ENCODE data around the gene SMIM33. TPM values are rescaled to one million over a fixed set of nuclear protein-coding genes. Genes with fewer than 3 reads are reported as not detected.

SMIM33 gene
- total and polyA plus RNA-seq, 8 donors = 0.13 to 0.87 (median 0.46) TPM; not detected in 5

DNA sequence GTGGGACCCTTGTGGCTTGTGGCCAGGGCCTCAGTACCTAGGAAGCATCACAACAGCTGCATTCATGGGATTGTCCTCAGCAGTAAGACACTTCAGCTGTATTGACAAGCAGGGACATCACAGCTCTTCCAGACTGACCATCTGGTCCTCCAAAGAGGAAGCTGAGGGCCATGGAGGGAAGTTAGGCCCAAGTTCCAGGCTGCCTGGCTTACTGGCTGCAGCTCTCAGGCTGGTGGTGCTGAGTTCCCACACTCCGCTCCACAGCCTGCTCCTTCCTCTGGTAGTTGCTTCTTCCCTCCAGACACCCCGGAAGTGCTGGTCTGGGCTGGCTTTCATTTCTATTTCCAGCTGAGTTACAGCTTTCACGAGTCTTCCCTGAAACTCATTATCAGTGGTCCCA lies 17.5 kb downstream of the SMIM33 start:
- H3K4me3 ChIP-seq = no peak overlapping the region
- no peaks in the 10 kb centered on the region for H3K27me3 ChIP-seq
- no peaks in the 10 kb centered on the region for H3K9me3 ChIP-seq
- intact Hi-C loops (cut with DNase I; ENCODE audit: low total_unique reads) = no loop called here
- H3K27ac ChIP-seq = peak overlapping the region in 2 of 5 donors; percentile 22 to 71
- DNase-seq = no peak
- no peak for TF ChIP-seq POLR2A (IDR thresholded peaks at IDR 0.05)
- TF ChIP-seq EP300 (IDR thresholded peaks at IDR 0.05) = no peak
- TF ChIP-seq, protein P1, sequence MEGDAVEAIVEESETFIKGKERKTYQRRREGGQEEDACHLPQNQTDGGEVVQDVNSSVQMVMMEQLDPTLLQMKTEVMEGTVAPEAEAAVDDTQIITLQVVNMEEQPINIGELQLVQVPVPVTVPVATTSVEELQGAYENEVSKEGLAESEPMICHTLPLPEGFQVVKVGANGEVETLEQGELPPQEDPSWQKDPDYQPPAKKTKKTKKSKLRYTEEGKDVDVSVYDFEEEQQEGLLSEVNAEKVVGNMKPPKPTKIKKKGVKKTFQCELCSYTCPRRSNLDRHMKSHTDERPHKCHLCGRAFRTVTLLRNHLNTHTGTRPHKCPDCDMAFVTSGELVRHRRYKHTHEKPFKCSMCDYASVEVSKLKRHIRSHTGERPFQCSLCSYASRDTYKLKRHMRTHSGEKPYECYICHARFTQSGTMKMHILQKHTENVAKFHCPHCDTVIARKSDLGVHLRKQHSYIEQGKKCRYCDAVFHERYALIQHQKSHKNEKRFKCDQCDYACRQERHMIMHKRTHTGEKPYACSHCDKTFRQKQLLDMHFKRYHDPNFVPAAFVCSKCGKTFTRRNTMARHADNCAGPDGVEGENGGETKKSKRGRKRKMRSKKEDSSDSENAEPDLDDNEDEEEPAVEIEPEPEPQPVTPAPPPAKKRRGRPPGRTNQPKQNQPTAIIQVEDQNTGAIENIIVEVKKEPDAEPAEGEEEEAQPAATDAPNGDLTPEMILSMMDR (IDR thresholded peaks at IDR 0.05) = no peak
- TF ChIP-seq POLR2AphosphoS5 (IDR thresholded peaks at IDR 0.05) = no peak
- H3K36me3 ChIP-seq = no peaks in the 10 kb centered on the region
- 72 to 79% (median 74%) methylated on average over 3 of the region's 3 CpGs for WGBS, 5 donors
- H3K4me1 ChIP-seq = peaks cover 0 to 20% (median 3%) of the 10 kb centered on the region in 4 donors

DNA sequence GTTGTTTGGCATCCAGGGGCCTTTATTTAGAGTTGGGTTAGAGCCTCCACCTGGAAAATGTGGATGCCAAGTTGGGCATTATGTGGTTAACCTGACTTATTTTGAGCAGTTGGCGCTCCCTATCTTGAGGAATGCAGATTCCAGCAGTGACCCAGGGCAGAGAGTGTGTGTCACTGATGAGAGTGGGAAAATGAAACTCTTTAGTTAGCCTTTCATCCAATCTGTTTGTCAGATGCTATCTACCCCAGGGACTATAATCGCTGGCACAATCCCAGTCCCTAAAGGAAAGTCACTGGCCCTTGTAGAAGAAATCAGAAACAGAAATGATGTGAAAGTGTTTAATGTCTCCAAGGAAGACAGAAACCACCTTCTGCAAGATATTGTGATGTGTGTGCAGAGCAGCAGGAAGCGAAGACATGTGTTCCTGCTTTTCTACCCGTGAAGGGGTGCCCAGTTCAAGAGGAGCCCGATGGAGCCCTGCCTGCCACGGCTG lies 21.9 kb downstream of the SMIM33 start:
- Histone ChIP-seq H3K36me3 (no peaks in the 10 kb centered on the region), H3K27ac (no peak overlapping the region), H3K4me3 (no peak overlapping the region), H3K9me3 (no peaks in the 10 kb centered on the region), H3K4me1 (peaks cover 0 to 31% (median 3%) of the 10 kb centered on the region in 4 donors), H3K27me3 (no peaks in the 10 kb centered on the region)
- no peak for TF ChIP-seq POLR2AphosphoS5 (IDR thresholded peaks at IDR 0.05)
- intact Hi-C loops (cut with DNase I; ENCODE audit: low total_unique reads) = no loop called here
- 27 to 41% (median 35%) methylated on average over 6 of the region's 6 CpGs for WGBS, 5 donors
- DNase-seq = no peak

DNA sequence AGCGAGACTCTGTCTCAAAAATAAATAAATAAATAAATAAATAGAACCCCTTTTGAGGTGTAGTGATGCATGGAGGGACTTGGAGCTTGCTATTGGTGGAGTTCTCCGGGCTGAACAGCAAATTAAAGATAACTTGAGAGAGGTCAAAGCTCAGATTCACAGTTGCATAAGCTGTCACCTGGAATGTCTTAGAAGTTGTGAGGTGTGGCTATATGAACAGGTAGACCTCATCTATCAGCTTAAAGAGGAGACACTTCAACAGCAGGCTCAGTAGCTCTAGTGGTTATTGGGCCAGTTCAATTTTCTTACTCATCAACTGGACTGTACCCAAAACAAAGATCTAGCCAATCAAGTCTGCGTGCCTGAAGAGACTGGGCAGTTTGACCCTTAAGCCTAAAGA lies 23.5 kb downstream of the SMIM33 start:
- no peak overlapping the region for H3K4me3 ChIP-seq
- no peak for DNase-seq
- peaks cover 0 to 23% (median 3%) of the 10 kb centered on the region in 4 donors for H3K4me1 ChIP-seq
- no peaks in the 10 kb centered on the region for H3K9me3 ChIP-seq
- no peaks in the 10 kb centered on the region for H3K36me3 ChIP-seq
- TF ChIP-seq, protein P1 (IDR thresholded peaks at IDR 0.05) = no peak
- no peak for TF ChIP-seq POLR2A (IDR thresholded peaks at IDR 0.05)
- TF ChIP-seq POLR2AphosphoS5 (IDR thresholded peaks at IDR 0.05) = no peak
- TF ChIP-seq EP300 (IDR thresholded peaks at IDR 0.05) = no peak
- no peak overlapping the region for H3K27ac ChIP-seq
- whole genome bisulfite sequencing, 5 donors = 85 to 94% (median 91%) methylated on average over 3 of the region's 3 CpGs
- no peaks in the 10 kb centered on the region for H3K27me3 ChIP-seq
- intact Hi-C loops (cut with DNase I; ENCODE audit: low total_unique reads) = no loop called here

DNA sequence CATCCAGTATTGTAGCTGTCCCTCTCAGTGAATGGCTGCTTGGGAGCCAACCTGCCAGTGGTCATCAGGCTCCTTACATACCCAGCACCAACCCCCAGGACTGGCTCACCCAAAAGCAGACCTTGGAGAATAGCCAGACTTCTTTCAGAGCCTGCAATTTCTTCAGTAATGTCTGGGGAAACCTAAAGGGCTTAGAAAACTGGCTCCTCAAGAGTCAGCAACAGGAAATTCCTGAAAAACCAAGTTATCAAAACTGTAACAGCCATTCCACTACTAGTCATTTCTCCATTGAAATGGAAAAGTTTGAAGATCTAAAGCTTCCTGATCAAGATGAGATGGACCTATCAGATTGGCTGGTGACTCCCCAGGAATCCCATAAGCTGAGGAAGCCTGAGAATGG lies 24.0 kb downstream of the SMIM33 start:
- no peak overlapping the region for H3K27ac ChIP-seq
- TF ChIP-seq, protein P1 (IDR thresholded peaks at IDR 0.05) = no peak
- no peak for TF ChIP-seq EP300 (IDR thresholded peaks at IDR 0.05)
- TF ChIP-seq POLR2AphosphoS5 (IDR thresholded peaks at IDR 0.05) = no peak
- TF ChIP-seq POLR2A (IDR thresholded peaks at IDR 0.05) = no peak
- intact Hi-C loops (cut with DNase I; ENCODE audit: low total_unique reads) = no loop called here

DNA sequence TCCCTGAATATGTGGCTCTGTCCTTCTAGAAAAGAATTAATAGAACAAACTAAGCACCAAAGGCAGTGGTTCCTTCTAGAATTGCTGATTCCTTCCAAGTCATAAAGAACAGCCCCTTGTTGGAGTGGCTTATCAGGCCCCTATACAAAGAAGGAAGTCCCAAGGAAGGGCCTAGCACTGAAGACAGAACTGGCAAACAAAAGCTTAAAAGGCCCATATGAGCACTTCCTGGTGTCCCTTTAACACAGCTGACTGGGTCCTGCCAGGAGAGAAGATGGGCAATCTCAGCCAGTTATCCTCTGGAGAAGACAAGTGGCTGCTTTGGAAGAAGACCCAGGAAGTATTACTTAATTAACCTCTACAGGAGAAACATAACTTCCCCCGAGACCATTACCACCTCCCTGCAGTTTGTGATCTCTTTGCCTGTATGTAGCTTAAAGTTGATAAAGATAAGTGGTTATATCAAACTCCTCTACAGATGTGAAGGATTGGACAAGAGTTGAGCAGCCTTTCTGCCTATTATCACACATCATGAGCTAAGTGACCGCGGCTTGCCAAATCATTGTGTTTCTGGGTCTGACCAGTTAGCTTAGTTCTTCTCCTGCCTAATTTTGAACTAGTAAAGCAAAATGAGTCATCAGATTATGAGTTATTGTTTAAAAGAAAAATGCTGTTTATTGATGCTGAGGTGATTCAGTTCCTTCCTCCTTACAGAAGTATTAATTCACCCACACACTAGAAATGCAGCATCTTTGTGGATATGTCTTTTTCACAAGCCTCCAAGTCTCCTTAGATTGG lies 25.0 kb downstream of the SMIM33 start:
- intact Hi-C loops (cut with DNase I; ENCODE audit: low total_unique reads) = no loop called here
- Histone ChIP-seq H3K36me3 (no peaks in the 10 kb centered on the region), H3K27me3 (no peaks in the 10 kb centered on the region), H3K9me3 (no peaks in the 10 kb centered on the region), H3K27ac (peak overlapping the region in 2 of 5 donors; percentile 13 to 47), H3K4me1 (peaks cover 0 to 23% (median 3%) of the 10 kb centered on the region in 4 donors), H3K4me3 (no peak overlapping the region)
- no peak for DNase-seq
- no peak for TF ChIP-seq POLR2A (IDR thresholded peaks at IDR 0.05)
- TF ChIP-seq EP300 (IDR thresholded peaks at IDR 0.05) = no peak
- TF ChIP-seq, protein P1 (IDR thresholded peaks at IDR 0.05) = no peak
- no peak for TF ChIP-seq POLR2AphosphoS5 (IDR thresholded peaks at IDR 0.05)
- 80 to 95% (median 88%) methylated on average over 3 of the region's 3 CpGs for WGBS, 5 donors

More for the DNA sequence above, 24.0 kb downstream of the SMIM33 start:
- Histone ChIP-seq H3K9me3 (no peaks in the 10 kb centered on the region), H3K36me3 (no peaks in the 10 kb centered on the region), H3K27me3 (no peaks in the 10 kb centered on the region), H3K4me1 (peaks cover 0 to 23% (median 3%) of the 10 kb centered on the region in 4 donors), H3K4me3 (no peak overlapping the region)
- no peak for DNase-seq
